ENCODE measurements around the gene PUS1. TPM values are rescaled to one million over a fixed set of nuclear protein-coding genes. Genes with fewer than 3 reads are reported as not detected.

The PUS1 gene
- total RNA-seq, 1 experiment from 2014 or later, result 117 TPM

GRCh38 chr12:131939007-131939406 is 9.9 kb downstream of the PUS1 start:
- no peak overlapping the region for H2BK12ac ChIP-seq (ENCODE audit: insufficient read length, low read depth, low read length)
- WGBS (ENCODE audit: extremely low coverage, insufficient read length, low lambda C conversion rate), result no CpG with 5 or more reads among the region's 16 CpGs
- no peak overlapping the region for H3K4me2 ChIP-seq (ENCODE audit: insufficient read depth, insufficient read length, low read length)
- H3K27ac ChIP-seq (ENCODE audit: insufficient read length, low read depth, low read length), result no peak overlapping the region
- no peak overlapping the region for H3K18ac ChIP-seq (ENCODE audit: insufficient read length, low read depth, low read length)
- no peak for TF ChIP-seq CTCF (conservative IDR thresholded peaks at IDR 0.05)
- no peaks in the 10 kb centered on the region for H3K27me3 Mint-ChIP-seq (ENCODE audit: low read depth)
- no peak overlapping the region for H3K4me3 Mint-ChIP-seq
- no peak overlapping the region for H2BK20ac ChIP-seq (ENCODE audit: low read depth, low read length, poor library complexity, severe bottlenecking)
- H3K4ac ChIP-seq (ENCODE audit: low read depth, low read length), result no peak overlapping the region
- no peaks in the 10 kb centered on the region for H3K23me2 ChIP-seq (ENCODE audit: insufficient read length, low read depth, low read length, poor library complexity, severe bottlenecking)
- no peaks in the 10 kb centered on the region for H3K4me1 Mint-ChIP-seq
- no peaks in the 10 kb centered on the region; the same call in 1 of the 2 replicates for H3K79me2 ChIP-seq (ENCODE audit: insufficient read depth, low read length)
- no peak overlapping the region for H4K8ac ChIP-seq (replicated peaks; ENCODE audit: insufficient read length, low read depth, low read length)
- H2BK120ac ChIP-seq (ENCODE audit: low read depth, low read length, poor library complexity, severe bottlenecking), result no peak overlapping the region
- no peaks in the 10 kb centered on the region for H3K9me3 Mint-ChIP-seq
- no peak for DNase-seq
- no peak overlapping the region for H2BK15ac ChIP-seq (ENCODE audit: low read depth, low read length)
- H3K36me3 Mint-ChIP-seq (ENCODE audit: insufficient read depth in 1 of 3, low read depth in 3 of 3), result peaks cover 59 to 93% (median 69%) of the 10 kb centered on the region in 3 experiments; a peak in 6 of 7 replicates
- no peaks in the 10 kb centered on the region for H4K20me1 ChIP-seq (ENCODE audit: control insufficient read depth, insufficient read depth, insufficient read length)
- H3K79me1 ChIP-seq (ENCODE audit: insufficient read depth, low read depth, low read length, poor library complexity, severe bottlenecking), result no peaks in the 10 kb centered on the region
- H3K27me3 ChIP-seq (ENCODE audit: insufficient read depth, low read length), result no peaks in the 10 kb centered on the region
- no peak overlapping the region for H2AFZ ChIP-seq (ENCODE audit: low read length)
- H2AK5ac ChIP-seq (ENCODE audit: insufficient read length, low read length), result no peak overlapping the region
- no peak overlapping the region; a peak in 1 of 7 replicates for H3K27ac Mint-ChIP-seq
- H4K91ac ChIP-seq (ENCODE audit: insufficient read length, low read depth, low read length), result no peak overlapping the region
- H3K14ac ChIP-seq (ENCODE audit: insufficient read depth, low read length), result no peak overlapping the region
- no peaks in the 10 kb centered on the region for H3K9me3 ChIP-seq (ENCODE audit: control insufficient read depth, low read depth, low read length)
- H3T11ph ChIP-seq (ENCODE audit: low read length), result no peak overlapping the region
- H3K9ac ChIP-seq (ENCODE audit: extremely low read depth, insufficient read length, low read length), result no peak overlapping the region
- H3K4me1 ChIP-seq (ENCODE audit: insufficient read depth, low read length), result no peaks in the 10 kb centered on the region
- H4K5ac ChIP-seq (ENCODE audit: insufficient read length, low read depth, low read length), result no peak overlapping the region
- no peak overlapping the region for H3K23ac ChIP-seq (ENCODE audit: insufficient read length, low read depth, low read length)
- H2BK5ac ChIP-seq (ENCODE audit: insufficient read length, low read length), result no peak overlapping the region
- no peak overlapping the region for H3K56ac ChIP-seq (ENCODE audit: insufficient read length, low read depth, low read length)

Measured in H9 (cell line).